GM13976 (cell line): ENCODE measurements around the gene SPATA31D4.
"Not testable (repeated sequence)": the region's sequence is repeated elsewhere in the genome, so short reads cannot be mapped to it uniquely, and the experiment has no call there.

Experiments used
- DNase-seq: peaks from one replicate; pipeline ENCODE4 v3.0.0; 2012; ENCODE audit warnings: low spot score
- CTCF ChIP-seq: IDR thresholded peaks from 2 replicates; pipeline ENCODE4 v1.5.1; 2012; ENCODE audit warnings: borderline replicate concordance, mild to moderate bottlenecking; ENCODE audit not compliant: insufficient read depth; ENCODE audit errors: extremely low read depth, missing control alignments, control extremely low read depth
- in situ Hi-C: fragments of 300-500 bp; cut with MboI; formaldehyde crosslinking; loops from one replicate; pipeline ENCODE4 v1.12.0; 2022; ENCODE audit warnings: low sequenced_read_pairs, mixed read lengths, inconsistent platforms; ENCODE audit not compliant: unreplicated experiment

The SPATA31D4 gene

GRCh38 chr9:81915801-81916505 is 12.3 kb upstream of the SPATA31D4 start:
- TF ChIP-seq CTCF = no peak
- in situ Hi-C loops = no loop called here
- DNase-seq = no peak

- DNase-seq, in situ Hi-C loops: not testable (repeated sequence)
These were observed 9.7 kb upstream of the SPATA31D4 start for GRCh38 chr9:81918507-81918906.

- DNase-seq, in situ Hi-C loops: not testable (repeated sequence)
These were observed 1.9 kb downstream of the SPATA31D4 start for GRCh38 chr9:81930147-81930546.

GRCh38 chr9:81933547-81933946 is 5.3 kb downstream of the SPATA31D4 start:
- in situ Hi-C loops, DNase-seq: not testable (repeated sequence)

- DNase-seq, in situ Hi-C loops: not testable (repeated sequence)
These were observed 15.2 kb downstream of the SPATA31D4 start, which contains the start of gene SPATA31D3 for GRCh38 chr9:81943393-81943792. SPATA31D3 (plus strand) TSS chr9:81943500; CDS start chr9:81943586, 86 bp downstream.

- in situ Hi-C loops, DNase-seq: not testable (repeated sequence)
These were observed 20.4 kb downstream of the SPATA31D4 start for GRCh38 chr9:81948650-81949049.

- TF ChIP-seq CTCF = no peak
- in situ Hi-C loops = no loop called here
- no peak for DNase-seq
These were observed 24.9 kb downstream of the SPATA31D4 start for GRCh38 chr9:81953096-81953495.

GRCh38 chr9:81955625-81956024 is 27.4 kb downstream of the SPATA31D4 start:
- in situ Hi-C loops = no loop called here
- no peak for TF ChIP-seq CTCF
- DNase-seq = no peak

- DNase-seq = no peak
- in situ Hi-C loops = no loop called here
- TF ChIP-seq CTCF = no peak
These were observed 36.3 kb downstream of the SPATA31D4 start for GRCh38 chr9:81964218-81965171.
